ENCODE measurements around the gene SMARCD3.
A peak's percentile ranks its signal among the peaks of the same experiment; 100 is the strongest.

The SMARCD3 gene

DNA sequence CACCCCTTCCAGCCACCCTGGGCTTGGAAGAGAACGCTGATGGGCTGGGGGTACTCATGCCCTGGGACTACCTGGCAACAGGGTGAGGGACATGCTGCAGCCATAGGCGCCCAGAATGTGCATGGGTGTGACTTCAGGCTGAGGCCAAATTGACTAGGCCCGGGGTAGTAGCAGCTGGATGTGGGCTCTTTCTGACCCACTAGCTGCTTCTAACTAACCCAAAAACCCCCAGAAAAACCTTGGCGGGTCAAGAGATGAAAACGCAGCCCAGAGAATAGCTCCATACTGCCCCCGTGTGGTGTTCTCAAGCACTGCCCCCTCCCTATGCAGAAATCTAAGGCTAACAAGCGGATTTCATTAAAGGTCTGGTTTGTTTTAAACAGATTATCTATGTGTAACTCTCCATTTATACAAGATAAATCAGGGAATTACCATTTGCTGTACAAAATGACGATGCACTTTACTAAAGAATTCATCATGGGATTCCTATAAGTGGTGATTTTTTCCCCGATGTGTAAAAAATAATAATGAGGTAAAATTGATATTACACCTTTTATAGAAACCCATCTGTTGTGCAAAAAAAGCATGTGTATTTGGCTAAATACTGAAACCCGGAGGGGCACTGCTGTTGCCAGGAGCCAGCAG lies 4.2 kb downstream of the SMARCD3 start:
- TF ChIP-seq, protein P1, sequence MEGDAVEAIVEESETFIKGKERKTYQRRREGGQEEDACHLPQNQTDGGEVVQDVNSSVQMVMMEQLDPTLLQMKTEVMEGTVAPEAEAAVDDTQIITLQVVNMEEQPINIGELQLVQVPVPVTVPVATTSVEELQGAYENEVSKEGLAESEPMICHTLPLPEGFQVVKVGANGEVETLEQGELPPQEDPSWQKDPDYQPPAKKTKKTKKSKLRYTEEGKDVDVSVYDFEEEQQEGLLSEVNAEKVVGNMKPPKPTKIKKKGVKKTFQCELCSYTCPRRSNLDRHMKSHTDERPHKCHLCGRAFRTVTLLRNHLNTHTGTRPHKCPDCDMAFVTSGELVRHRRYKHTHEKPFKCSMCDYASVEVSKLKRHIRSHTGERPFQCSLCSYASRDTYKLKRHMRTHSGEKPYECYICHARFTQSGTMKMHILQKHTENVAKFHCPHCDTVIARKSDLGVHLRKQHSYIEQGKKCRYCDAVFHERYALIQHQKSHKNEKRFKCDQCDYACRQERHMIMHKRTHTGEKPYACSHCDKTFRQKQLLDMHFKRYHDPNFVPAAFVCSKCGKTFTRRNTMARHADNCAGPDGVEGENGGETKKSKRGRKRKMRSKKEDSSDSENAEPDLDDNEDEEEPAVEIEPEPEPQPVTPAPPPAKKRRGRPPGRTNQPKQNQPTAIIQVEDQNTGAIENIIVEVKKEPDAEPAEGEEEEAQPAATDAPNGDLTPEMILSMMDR (conservative IDR thresholded peaks at IDR 0.05; ENCODE audit: low read depth, low read length) = peak; percentile 97
- DNase-seq (ENCODE audit: low read depth) = no peak
- H3K4me3 ChIP-seq (ENCODE audit: low read length) = no peak overlapping the region

DNA sequence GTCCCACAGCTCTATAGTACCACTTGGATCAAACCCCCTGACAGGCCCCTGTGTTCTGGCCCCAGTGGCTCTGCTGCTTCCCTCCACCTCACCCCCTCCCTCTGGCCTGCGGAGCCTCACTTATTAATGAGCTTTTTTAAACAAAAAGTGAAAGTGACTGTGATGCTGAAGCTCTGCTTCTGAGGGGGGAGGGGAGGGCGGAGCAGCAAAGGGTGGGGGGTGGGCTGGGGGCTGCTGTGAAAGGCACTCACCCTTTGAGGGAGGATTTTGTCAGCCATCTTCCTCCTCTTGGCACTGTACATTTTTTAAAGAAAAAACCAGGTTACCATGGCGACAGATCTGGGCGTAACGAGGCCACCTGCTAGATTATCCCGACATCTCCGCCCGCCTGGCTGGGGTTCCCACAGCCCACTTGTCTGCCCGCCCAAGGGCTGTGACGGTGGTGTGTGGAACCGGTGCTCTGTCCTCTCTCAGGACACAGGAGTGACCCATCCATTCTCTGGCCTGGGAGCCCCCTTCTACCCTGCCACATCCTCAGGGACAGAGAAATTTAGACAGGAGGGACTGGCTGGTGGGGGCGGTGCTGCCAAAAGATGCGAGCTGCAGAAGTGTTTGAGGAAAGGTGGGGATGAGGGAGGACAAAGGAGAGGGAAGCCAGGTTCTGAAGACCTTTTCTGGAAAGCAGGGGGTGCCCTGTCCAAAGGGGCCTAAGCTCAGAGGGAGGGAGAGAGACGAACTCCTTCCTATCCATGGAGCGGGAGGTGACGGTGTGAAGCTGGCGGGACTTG lies 4.9 kb downstream of the SMARCD3 start:
- no peak for DNase-seq (ENCODE audit: low read depth)
- TF ChIP-seq, protein P1 (conservative IDR thresholded peaks at IDR 0.05; ENCODE audit: low read depth, low read length) = no peak
- H3K4me3 ChIP-seq (ENCODE audit: low read length) = no peak overlapping the region

DNA sequence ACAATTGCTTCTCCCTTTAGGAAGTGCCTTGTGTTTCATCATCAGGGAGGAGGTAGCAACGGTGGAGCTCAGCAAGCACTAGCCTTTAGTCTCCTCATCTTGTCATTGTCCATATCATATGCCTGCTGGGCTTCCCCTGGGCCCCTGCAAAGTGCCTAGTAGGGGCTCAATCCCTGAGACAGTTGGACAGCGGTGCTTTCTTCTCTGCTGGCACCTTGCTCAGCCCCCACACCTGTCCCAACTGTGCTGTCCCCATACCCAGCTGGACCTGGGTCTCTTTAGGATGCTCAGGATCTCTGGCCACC lies 5.5 kb downstream of the SMARCD3 start:
- no peak overlapping the region for H3K4me3 ChIP-seq (ENCODE audit: low read length)
- no peak for DNase-seq (ENCODE audit: low read depth)
- TF ChIP-seq, protein P1 (conservative IDR thresholded peaks at IDR 0.05; ENCODE audit: low read depth, low read length) = no peak

DNA sequence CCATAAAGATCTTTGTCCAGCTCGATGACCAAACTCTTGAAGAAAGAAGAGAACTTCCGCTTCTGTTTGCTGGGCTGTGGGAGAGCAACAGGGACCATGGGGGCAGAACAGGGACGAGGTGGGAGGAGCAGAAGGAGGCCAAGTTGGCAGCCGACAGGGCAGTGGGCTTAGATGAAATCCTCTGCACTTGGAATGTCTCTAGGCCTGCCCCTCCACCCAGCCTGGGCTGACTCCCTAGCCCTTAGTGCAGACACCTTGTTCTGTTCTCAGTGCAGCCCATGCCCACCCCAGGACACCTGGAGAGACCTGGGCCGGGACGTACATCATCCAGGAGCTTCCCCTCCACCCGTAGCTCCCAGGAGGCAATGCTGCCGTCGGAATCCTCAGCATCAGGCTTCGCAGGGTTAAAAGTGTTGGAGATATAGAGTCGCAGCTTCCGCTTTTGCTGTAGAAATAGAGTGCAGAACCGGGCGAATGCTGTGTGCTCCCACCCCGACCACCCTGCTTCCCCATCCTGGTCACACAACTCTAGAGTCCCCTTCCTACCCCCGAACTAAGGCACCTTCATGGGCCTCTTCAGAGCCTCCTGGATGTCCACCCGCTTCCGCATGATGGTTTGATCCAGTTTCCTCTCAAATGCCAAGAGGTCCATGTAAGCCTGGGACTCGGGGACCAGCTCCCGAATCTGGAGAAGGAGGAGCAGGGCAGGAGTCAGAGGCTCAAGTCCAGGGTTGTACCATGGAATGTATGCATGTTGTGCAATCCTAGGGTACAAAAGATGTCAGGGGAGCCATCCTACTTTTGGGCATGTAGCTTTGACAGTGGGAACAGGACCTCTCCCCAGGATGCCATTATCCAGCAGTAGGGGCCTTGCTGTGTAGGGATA lies 6.1 kb downstream of the SMARCD3 start:
- TF ChIP-seq, protein P1 (conservative IDR thresholded peaks at IDR 0.05; ENCODE audit: low read depth, low read length) = no peak
- no peak overlapping the region for H3K4me3 ChIP-seq (ENCODE audit: low read length)
- DNase-seq (ENCODE audit: low read depth) = no peak

DNA sequence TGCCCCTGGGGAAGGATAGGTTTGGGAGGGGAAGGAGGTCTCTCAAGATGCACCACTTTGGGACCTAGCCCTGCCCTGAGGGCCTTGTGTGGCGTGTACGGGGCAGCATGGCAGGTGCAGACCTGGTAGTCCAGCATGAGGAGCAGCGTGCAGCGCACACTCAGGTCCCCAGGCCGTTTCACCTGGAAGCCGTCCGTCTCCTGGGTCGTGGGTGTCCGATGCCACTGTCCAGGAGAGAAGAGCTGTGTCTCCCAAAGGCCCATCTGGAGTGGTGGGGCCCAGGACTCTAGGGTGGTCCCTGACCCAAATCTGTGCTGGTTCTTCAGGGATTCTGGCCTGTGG lies 6.8 kb downstream of the SMARCD3 start:
- TF ChIP-seq, protein P1 (conservative IDR thresholded peaks at IDR 0.05; ENCODE audit: low read depth, low read length) = no peak
- no peak overlapping the region for H3K4me3 ChIP-seq (ENCODE audit: low read length)
- no peak for DNase-seq (ENCODE audit: low read depth)

DNA sequence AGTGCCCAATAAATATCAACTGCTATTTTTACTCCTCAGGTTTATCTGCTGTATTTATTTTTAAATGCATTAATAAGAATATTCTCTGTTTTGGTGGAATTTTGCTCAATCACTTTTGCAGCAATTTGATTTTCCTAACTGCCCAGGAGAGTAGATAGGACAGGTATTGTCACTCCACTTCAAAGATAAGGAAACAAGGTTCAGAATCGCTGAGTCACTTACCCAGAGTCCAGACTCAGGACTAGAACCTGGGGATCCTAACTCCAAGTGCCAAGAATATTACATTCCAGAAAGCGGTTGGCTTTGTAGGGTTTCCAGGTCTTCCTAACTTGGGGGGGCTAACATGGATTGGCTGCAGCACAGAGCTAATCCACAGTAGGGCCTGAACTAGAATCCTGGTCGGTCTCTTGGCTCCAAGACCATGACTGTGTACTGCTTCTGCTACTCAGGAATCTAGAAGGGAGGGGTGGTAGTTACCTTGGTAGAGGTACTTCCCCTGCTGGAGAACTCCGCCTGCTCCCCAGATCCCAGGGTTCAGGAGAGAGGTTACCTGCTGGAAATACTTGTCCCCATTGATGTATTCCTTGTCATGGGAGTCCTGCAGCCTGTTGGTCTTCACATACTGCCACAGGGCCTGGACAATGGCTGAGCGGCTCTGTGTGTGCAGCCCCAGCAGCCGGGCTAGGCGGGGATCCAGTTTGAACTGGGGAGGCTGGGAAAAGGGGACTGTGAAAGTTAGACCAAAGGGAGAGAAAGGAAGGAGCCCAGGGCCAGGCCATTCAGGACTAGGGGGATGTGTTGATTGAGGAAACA lies 7.3 kb downstream of the SMARCD3 start:
- TF ChIP-seq, protein P1 (conservative IDR thresholded peaks at IDR 0.05; ENCODE audit: low read depth, low read length) = no peak
- DNase-seq (ENCODE audit: low read depth) = no peak

More for the DNA sequence above, 7.3 kb downstream of the SMARCD3 start:
- H3K4me3 ChIP-seq (ENCODE audit: low read length) = no peak overlapping the region
